Islet precursor cell (in vitro differentiated cells): Measurements from ENCODE around the gene MBTPS1.

Experiments used
- DNase-seq: peaks from one replicate; pipeline ENCODE4 v3.0.0-alpha.2; 2018

Gene MBTPS1

DNA sequence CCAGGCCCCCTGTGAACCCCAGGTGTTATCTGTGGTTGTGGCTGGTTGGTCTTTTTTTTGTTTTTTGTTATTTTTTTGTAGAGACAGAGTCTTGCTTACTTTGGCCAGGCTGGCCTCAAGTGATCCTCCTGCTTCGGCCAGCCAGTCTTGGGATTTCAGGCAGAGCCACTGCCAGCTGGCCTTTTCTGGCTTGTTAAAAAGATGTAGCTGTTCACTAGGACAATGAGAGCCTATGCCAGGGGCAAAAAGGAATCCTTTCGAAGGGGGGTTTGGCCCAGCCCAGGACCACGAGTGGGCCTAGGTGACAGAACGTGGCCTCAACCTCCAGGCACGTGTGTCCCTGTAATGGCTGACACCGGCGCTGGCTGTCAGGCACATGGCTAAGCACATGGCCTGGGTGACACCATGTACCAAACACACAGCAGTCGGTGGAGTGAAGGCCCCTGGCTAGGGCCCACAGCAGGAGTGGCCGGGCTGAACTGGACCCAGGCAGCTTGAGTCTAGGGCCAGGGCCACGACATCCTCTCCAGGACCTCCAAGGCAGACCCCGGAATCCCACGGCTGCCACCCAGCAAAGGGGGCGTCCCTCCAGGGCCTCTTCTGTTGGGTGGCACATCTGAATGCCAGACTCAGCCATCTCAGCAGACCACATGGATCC lies 67.2 kb downstream of the MBTPS1 start:
- no peak for DNase-seq

DNA sequence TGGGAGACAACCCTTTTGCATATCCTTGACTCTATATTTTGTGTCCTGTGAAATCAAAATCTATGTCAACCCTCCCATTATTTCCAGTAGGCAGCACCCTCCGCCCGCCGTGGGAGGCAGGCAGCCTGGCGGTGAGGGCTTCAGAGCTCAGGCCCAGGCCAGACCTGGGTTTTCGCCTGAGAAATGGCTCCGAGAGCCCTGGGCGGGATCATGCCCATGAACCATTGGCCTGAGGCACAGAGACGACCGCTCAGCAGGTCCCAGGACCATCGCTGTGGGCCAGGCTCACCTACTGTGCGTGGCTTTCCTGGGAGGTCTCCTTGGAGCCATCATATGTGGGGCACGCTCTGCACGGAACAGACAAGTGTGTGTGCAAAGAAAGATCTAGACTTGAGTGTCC lies 67.9 kb downstream of the MBTPS1 start:
- no peak for DNase-seq

DNA sequence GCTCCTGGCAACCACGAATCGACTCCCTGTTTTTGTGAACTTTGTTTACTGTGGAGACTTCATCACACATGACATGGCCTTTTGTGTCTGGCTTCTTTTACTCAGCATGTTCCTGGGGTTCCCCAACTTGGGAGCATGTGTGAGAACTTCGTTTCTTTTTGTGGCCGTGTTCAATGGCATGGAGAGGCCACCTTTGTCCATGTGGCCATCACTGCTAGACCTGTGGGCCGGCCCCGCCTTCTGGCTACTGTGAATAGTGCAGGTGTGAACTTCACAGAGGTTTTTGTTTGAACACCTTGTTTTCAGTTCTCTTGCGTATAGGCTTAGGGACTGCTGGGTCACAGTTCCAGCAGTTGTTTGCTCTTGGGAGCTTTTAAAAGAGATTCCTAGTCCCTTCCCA lies 68.5 kb downstream of the MBTPS1 start:
- no peak for DNase-seq

DNA sequence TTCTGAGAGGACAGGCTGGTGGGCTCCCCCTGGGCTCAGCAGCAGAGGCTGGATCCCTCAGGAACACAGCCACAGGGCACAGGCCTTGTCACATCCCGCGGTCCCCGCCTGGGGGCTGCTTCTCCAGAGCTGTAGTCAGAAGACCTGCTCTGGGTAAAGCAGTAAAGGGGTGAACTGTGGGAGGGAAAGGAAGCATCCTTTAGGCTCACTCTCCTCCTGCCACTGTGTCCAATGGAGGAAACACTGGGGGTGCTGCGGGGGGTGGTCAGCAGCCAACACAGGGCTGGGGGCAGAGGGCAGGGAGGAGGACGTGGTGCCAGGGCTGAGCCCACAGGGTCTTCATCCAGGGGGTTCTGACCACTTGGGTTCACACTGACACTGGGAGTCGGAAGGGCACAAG lies 69.1 kb downstream of the MBTPS1 start:
- no peak for DNase-seq

DNA sequence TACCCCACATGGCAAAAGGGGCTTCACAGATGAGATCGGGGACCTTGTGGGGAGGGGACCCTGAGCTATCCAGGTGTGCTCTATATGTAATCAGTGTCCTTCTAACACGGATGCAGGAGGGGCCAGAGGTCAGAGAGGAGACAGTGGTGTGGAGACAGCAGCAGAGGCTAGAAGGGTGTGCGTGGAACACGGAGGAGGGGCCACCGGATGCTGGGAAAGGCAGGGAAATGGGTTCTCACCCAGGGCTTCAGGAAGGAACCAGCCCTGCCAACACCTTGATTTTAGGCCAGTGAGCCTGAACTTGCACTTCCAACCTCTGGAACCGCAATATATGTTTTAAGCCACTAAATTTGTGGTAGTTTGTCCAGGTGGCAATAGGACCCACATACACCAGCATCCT lies 69.5 kb downstream of the MBTPS1 start:
- DNase-seq: no peak

DNA sequence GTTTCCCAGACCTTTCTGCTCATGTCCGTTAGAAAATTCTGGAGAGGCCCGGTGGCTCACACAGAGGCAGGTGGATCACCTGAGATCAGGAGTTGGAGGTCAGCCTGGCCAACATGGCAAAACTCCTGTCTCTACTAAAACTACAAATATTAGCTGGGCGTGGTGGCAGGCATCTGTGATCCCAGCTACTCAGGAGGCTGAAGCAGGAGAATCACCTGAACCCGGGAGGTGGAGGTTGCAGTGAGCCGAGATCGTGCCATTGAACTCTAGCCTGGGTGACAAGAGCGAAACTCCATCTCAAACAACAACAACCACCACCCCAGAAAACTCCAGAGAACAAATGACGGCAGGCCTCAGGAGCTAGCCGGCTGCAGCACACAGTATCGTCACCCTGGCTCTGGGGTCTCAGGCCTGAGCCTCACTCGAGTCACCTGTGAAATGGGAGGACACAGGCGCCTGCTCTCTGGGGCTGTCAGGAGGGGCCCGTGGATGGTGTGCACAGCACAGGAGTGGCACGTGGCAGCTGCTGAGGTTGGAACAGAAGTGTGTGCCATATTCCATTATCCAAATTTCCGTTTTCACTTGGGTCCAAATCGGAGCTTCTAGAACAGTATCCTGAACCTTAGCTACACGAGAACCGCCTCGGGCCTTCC lies 70.8 kb downstream of the MBTPS1 start:
- DNase-seq: no peak

DNA sequence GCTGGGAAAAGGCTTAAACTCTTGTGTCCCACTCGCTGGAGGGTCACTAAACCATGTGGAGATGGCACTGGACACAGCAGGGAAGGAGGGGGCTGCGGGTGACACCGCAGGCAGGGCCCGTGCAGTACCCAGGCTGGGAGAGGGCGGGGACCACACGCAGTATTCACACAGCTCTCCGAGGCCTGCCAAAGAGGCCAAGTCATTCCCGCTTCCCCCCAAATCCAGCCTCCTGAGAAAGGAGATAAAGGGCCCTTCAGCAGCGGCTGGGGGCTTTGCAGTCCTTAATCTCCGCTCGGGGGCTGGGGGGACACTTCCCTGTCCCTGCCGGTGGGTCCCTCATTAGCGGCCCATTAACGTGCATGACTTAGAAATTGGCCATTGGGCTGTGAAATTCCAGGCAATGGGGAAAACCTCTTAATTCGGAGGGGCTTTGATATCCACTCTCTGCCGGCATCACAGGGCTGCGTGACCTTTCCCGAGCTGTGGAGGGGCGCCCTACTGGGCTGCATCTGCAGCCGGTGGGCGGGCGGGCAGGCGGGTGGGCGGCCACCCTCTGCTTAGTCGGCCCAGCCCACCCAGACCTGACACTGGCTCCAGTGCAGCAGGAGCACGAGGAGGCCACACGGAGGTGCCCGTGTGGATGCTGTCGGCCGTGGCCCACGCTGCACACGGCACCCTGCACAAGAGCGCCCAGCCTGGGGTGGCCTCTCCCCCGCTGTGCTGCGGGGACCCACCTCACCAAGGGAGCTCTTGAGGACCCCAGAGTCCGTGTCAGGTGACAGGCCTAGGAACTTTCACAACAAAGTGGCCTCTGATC lies 71.5 kb downstream of the MBTPS1 start:
- no peak for DNase-seq

DNA sequence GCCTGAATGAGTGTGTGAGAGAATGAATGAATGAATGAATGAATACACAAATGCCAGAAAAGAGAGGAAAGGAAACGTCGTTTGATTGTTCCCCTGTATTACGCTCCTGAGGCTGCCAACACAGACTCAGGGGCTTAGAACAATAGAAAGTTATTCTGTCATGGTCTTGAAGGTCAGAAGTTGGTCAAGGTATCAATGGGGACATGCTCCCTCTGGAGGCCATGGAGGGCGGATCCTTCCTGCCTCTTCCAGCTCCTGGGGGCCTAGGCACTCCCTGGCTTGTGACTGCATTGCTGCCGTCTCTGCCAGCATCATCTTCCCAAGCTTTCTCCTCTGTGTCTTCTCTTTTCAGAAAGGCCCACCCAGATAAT lies 72.6 kb downstream of the MBTPS1 start:
- peak; percentile 72 for DNase-seq

DNA sequence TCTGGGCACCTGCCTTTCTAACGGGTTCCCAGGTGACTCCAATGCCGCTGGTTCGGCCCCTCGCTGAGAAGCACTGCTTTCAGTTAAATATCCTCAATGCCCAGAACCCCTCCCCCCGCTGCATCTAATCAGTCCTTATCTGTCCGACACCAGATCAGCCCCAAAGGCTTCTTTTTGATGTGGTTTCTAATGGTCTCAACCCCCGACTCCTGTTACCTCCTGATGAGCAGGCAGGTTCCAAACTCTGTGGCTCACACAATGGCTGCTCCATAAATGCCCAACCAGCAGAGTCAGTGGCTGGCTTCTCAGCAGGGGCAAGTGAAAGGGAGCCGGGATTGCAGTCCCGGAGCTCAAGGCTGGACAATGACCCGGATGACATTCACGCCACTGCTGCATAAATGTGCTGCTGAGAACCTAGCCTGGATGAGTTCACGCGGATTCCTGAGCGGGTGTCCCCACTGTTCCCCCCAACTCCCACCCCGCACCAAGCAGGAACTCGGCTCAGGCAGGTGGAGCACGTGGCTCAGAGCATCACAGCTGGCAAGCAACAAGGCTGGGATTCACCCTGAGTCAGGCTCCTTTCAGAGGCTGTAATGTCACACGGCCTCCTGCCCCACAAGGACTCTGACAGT lies 73.1 kb downstream of the MBTPS1 start:
- peak; percentile 95 for DNase-seq

DNA sequence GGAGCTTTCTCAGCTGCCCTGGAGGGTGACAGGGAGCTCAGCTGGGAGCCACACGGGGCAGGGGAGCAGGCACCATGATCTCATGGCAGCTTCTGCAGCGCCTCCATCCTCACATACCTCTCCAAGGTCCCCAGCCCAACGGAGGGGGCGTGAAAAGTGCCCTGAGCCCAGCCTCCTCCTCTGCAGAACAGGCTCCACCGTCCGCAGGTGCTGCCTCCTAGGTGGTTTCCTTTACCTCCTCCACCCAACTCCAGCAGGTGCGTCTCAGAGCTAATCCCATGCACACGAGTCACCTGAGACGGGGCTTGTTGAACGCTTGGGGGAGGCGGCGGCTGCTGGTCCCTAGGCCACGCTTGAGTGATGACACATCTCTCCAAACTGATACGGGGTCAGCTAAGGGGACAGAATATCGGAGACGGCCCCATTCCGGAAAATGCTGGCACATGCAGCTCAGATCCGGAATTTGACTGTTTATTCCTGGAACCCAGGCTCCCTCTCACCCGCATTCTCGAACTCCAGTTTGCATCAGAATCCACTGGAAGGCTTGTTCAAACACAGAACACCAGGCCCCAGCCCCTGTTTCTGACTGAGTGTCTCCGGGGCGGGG lies 73.8 kb downstream of the MBTPS1 start:
- peak; percentile 75 for DNase-seq

DNA sequence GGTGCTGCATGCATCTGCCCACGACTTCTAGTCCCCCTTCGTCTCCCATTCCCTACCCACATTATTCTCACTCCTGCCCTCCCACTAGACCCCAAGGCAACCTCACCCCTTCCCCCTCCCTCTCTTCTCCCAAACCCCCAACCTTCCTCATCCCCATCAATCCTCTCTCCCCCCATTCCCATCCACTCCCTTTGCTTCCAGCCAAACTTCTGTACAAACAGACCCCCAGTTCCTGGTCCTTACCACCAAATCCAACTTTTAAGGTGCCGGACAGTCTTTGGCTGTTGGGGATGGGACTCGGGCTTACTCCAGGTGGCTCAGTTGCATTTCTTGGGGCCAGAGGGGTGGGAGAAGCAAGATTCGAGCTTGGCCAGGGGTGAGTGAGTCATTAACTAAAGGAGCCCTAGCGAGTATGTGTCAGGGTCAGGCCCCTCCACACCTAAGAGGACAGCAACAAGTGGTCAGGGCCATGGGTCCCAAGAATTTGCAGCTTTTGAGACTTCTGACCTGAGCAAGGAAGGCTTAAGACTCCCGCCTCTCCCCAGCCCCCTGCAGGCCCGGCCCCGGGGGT lies 74.3 kb downstream of the MBTPS1 start, which contains the start of gene SLC38A8:
Gene SLC38A8 (minus strand): TSS at position 488 of the 571 bp plus-strand sequence. CDS start 638 bp downstream, outside the sequence.
- no peak for DNase-seq

DNA sequence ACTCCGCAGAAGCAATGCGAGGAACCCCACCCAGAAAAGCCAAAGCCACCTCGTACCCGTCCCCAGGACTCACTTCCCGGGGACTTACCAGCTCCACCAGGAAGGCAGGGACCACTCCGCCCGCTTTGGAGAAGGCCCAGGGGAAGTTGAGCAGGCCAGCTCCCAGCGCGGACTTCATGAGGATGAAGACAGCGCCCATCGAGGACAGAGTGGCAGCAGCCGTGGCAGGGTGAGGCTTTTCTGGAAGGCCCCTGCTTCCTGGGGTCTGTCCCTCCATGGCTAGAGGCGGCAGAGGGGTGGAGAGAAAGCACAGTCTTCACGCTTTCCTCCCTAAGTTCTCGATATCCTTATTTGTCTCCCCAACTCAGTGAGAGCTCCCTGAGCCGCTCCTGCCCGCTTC lies 74.9 kb downstream of the MBTPS1 start:
- DNase-seq: no peak

DNA sequence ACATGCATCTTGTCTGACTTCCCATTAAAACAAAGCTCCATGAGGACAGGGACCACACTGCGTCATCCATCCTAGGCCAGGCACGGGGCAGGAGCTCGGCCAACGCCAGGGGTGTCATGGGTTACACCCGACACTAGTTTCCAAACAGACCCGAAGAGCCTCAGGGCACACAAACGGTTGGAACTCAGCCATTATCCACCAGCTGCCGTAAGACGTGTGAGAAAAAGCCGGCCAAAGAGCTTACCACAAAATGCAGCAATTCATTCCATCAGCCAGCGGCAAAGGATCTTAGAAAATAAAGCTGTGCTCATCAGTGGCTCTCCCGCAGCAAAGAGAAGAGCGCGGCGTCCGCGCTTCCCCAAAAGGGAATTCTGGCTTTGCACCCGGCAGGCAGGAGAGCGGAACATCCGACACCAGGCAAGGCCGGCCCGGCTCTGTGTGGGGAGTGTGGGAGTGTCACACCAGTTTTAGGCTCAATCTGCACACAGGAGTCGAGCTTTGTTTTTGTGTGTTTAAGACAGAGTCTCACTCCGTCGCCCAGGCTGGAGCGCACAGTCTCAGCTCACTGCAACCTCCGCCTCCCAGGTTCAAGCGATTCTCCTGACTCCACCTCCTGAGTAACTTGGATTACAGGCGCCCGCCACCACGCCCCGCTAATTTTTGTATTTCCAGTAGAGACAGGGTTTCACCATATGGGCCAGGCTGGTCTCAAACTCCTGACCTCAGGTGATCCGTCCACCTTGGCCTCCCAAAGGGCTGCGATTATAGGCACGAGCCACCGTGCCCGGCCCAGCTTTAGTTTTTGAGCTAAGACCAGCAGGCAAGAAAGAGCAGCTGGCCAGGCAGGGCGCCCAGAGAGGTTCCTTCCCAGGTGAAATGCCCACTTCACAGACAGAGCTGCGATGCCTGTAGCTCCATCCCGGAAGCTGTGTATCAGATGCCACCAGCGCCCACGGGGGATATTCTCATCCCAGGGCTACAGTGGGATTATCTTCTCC lies 75.6 kb downstream of the MBTPS1 start:
- DNase-seq: no peak

DNA sequence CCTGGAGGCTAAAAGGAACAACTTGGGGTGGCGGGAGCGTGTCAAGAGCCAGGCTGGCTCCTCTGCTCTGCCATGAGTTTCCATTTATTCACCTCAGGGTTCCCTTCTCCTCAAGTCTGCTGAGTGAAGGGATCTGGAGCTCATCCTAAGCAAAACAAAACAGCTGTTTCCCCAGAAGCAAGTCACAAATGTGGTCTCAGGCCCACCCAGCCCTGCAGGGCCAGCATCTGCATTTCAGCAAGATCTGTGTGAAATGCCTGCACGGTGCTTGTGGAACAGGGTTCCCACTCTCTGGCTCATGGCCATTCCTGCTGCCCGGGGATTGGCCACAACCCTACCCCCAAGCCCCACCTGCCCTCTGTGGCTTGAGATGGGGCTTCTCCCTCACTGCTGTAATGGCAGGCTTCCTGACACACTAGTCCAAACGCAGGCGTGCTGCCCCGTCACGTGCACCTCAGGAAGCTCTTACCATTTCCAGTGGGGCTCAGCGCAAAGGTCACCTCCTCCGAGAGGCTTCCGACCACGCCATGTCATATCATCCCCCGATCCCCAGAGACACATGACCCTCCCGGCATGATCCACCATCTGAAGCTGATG lies 76.4 kb downstream of the MBTPS1 start:
- no peak for DNase-seq

DNA sequence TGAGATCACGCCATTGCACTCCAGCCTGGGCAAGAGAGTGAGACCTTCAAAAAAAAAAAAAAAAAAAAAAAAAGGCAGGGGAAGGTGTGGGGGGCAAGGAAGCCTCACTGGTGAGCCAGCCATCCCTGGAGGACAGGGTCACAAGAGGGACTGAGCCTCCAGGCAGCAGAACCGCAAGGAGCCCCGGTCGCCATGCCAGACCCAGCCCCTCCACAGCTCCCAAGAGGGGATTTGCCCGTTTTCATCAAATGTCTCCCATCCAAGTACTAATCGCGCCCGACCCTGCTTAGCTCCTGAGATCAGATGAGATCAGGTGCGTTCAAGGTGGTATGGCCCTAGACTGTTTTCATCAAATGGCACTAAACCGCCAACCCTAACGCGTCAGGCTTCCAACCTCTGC lies 77.0 kb downstream of the MBTPS1 start:
- DNase-seq: no peak

DNA sequence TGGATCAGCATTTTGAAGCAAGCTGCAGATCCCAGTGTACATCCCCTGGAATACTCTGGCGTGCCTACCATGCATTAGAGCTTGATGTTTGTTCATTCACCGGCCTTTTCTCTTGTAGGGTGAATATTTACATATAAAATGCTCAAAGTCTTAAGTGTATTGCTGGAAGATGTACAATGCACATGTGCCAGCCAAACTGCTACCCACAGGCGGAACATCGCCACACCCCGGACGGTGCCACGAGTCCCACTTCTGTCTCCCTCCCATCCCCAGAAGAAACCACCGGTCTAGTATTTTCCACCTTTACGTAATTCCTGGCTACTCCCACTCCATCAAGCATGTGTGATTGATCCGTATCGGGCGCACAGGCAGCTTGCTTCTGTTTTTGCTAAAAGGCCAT lies 78.3 kb downstream of the MBTPS1 start:
- DNase-seq: no peak

DNA sequence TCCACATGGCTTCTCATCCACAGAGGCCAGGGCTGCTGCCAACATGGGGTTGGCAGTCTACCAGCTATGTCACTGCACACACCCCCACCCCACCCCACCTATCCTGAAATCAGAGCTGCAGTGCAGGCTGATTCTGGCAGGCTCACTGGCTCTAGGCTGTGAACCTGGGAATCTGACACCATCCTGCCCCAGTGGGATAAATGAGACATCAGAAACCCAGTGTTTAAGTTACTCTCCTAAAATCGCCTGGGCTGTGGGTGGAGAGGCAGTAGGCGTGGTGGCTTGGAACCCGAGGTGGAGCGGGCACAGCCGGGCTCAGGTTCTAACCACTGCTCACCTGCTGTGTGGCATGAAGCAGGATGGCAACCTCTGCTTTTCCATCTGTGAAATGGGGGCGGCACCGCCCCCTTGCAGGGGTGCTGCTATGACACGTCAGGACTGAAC lies 79.7 kb downstream of the MBTPS1 start:
- DNase-seq: no peak

DNA sequence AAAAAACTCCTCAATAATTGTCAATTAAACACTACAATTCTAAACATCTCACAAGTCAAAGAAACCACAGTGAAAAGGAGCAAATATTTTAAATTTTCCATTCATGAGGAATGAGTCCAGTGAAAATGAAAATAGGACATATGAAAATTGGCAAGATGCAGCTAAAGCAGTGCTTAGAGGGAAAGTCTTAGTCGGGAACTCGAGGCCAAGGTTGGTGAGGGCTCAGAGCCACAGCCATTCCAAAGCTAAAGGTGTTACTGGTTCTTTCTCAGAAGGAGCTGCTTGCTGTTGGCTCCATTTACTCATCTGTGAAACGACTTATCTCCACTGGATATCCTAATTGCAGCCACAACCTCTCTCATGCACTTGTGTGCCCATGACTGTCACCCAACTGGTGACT lies 80.6 kb downstream of the MBTPS1 start:
- DNase-seq: no peak

DNA sequence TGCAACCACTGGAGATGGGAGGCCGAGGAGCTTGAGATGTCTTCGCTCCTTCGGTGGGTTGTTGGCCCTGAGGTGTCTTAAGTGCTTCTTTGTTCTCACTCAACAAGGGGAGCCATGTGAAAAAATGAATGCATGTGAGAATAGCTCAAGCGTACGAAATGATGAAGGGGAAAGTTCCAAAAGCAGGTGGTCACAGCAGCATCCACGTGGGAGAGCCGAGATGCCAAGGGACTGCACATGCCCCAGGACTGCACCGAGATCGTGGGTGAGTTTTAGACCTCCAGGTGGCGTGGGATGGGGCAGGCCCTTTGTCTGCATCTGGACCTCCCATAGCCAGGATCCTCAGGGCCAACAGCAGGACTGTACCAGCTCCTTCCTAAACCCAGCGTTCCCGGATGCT lies 82.2 kb downstream of the MBTPS1 start:
- DNase-seq: no peak

DNA sequence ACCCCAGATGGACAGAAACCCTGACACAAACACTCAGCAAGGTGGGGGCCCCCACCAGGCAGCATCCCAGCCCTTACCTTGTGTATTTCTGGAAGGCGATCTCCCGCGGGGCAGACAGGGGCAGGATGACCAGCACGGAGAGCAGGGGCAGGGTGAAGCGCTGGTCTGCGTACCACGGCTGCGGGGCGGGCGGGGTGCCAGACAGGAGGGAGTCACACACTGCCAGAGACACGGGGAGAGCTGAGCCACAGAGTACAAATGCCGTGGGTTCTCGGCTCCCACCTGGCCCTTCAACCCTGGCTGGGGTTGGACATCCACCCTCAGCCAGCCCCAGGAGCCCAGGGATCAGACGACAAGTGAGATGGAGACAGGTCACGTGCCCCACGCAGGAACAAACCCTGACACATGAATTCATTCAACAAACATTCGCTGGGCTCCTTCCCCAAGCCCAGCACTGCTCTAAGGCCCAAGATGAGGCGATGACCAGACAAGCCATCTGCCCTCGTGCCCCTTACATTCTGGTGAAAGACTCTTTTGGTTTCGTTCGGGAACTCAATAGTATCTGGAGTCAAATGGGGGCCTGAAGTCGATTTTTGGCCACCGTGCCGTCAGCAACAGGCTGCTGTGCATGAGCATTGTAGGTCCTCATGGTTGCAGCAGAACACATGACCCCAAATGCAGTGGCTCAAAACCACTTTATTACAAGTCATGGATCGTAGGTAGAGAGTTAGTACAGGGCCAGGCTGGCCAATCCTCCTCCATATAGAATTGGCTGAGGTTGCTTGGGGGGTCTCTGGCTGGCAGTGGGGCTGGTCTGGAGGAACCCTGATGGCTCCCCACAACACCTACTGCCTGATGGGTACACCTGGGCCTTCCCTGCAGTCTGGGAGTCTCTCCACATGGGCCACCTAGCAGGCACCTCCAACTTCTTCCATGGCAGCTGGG lies 83.2 kb downstream of the MBTPS1 start:
- DNase-seq: no peak
